ENCODE measurements around the gene MAP2K3. TPM values are rescaled to one million over a fixed set of nuclear protein-coding genes. Genes with fewer than 3 reads are reported as not detected.

Gene MAP2K3
- total RNA-seq, 4 donors from 2014 or later = 23.3 to 42.4 (median 30.5) TPM

- H3K36me3 ChIP-seq = peaks cover 30 to 78% (median 73%) of the 10 kb centered on the region in 4 donors
- TF ChIP-seq POLR2A (IDR thresholded peaks at IDR 0.05; ENCODE audit: low read depth) (no peak), EP300 (IDR thresholded peaks at IDR 0.05) (no peak), POLR2AphosphoS5 (IDR thresholded peaks at IDR 0.05) (no peak), CTCF (IDR thresholded peaks at IDR 0.05) (no peak)
- H3K27me3 ChIP-seq = no peaks in the 10 kb centered on the region
- H3K9me3 ChIP-seq = no peaks in the 10 kb centered on the region
- no peak overlapping the region for H3K4me3 ChIP-seq
- H3K27ac ChIP-seq (replicated peaks in 1 of 4) = no peak overlapping the region
- no peak for DNase-seq (ENCODE audit: extremely low spot score)
- H3K4me1 ChIP-seq = peaks cover 11 to 21% (median 17%) of the 10 kb centered on the region in 4 donors
- WGBS = 76% methylated on average over 31 of the region's 31 CpGs
- intact Hi-C loops (cut with DNase I) = no loop called here
These were observed 16.4 kb downstream of the MAP2K3 start for GRCh38 chr17:21300601-21301571.

GRCh38 chr17:21301593-21302550, 17.4 kb downstream of the MAP2K3 start:
- no peak overlapping the region for H3K4me3 ChIP-seq
- DNase-seq (ENCODE audit: extremely low spot score) = no peak
- WGBS = 70% methylated on average over 19 of the region's 19 CpGs
- no peaks in the 10 kb centered on the region for H3K9me3 ChIP-seq
- intact Hi-C loops (cut with DNase I) = no loop called here
- peaks cover 1 to 11% (median 7%) of the 10 kb centered on the region in 4 donors for H3K4me1 ChIP-seq
- no peak overlapping the region for H3K27ac ChIP-seq (replicated peaks in 1 of 4)
- H3K27me3 ChIP-seq = no peaks in the 10 kb centered on the region
- TF ChIP-seq CTCF (IDR thresholded peaks at IDR 0.05) (no peak), POLR2A (IDR thresholded peaks at IDR 0.05; ENCODE audit: low read depth) (no peak), EP300 (IDR thresholded peaks at IDR 0.05) (no peak), POLR2AphosphoS5 (IDR thresholded peaks at IDR 0.05) (no peak)
- peaks cover 30 to 88% (median 82%) of the 10 kb centered on the region in 4 donors for H3K36me3 ChIP-seq

DNA sequence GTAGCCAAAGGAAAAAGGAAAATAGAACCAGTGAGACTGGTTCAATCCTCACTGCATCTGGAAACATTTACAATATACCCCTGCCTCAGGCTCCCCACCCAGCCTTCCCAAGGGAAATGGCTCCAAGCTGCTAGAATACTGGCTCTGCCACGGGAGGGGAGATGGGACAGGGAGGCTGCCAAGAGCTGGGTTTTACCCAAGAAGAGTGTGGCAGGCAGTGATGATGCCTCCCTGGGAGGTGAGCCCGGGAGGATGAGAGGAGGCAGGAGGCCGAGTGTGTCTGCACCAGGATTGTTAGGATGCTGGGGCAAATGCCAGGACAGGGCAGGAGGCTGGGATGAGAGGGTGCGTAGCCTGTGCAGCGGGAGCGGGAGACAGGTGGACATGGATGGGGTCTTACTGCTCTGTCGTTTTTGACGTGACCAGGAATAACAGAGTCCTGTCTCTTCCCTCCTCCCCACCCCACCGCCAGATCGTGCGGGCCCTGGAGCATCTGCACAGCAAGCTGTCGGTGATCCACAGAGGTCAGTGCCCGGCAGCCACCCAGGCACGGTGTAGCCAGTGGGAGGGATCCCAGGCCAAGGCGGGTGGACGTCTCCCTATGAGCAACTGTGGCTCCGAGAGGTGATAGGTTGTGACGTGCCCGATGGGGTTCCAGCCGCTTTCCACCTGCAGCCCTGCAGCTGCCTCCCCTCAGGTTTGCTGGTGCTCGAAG, 18.4 kb downstream of the MAP2K3 start:
- H3K9me3 ChIP-seq = no peaks in the 10 kb centered on the region
- no peak overlapping the region for H3K4me3 ChIP-seq
- peaks cover 0 to 1% (median 0%) of the 10 kb centered on the region in 4 donors for H3K4me1 ChIP-seq
- H3K27me3 ChIP-seq = no peaks in the 10 kb centered on the region
- no peak for DNase-seq (ENCODE audit: extremely low spot score)
- WGBS = 62% methylated on average over 21 of the region's 21 CpGs
- H3K27ac ChIP-seq (replicated peaks in 1 of 4) = no peak overlapping the region
- intact Hi-C loops (cut with DNase I) = no loop called here
- TF ChIP-seq EP300 (IDR thresholded peaks at IDR 0.05) = no peak
- H3K36me3 ChIP-seq = peaks cover 30 to 98% (median 88%) of the 10 kb centered on the region in 4 donors

- no peak for DNase-seq (ENCODE audit: extremely low spot score)
- TF ChIP-seq POLR2A (IDR thresholded peaks at IDR 0.05; ENCODE audit: low read depth) (no peak), EP300 (IDR thresholded peaks at IDR 0.05) (no peak), POLR2AphosphoS5 (IDR thresholded peaks at IDR 0.05) (no peak), CTCF (IDR thresholded peaks at IDR 0.05) (no peak)
These were observed 19.0 kb downstream of the MAP2K3 start for GRCh38 chr17:21303441-21304065.

More at GRCh38 chr17:21303441-21304065, 19.0 kb downstream of the MAP2K3 start:
- Histone ChIP-seq H3K36me3 (peaks cover 32 to 98% (median 91%) of the 10 kb centered on the region in 4 donors), H3K27ac (replicated peaks in 1 of 4) (no peak overlapping the region), H3K9me3 (peaks cover 0 to 2% (median 1%) of the 10 kb centered on the region in 4 donors), H3K4me3 (no peak overlapping the region), H3K4me1 (no peaks in the 10 kb centered on the region), H3K27me3 (no peaks in the 10 kb centered on the region)
- intact Hi-C loops (cut with DNase I) = no loop called here
- 87% methylated on average over 8 of the region's 8 CpGs for WGBS

All from esophagus muscularis mucosa (tissue), 4 donors.